HL-60/S4 (cell line): ENCODE data around the gene ADGRL3.
"Not testable (repeated sequence)": the region's sequence is repeated elsewhere in the genome, so short reads cannot be mapped to it uniquely, and the experiment has no call there.

ENCODE experiments used
- in situ Hi-C: fragments of 300-500 bp; cut with MboI; formaldehyde crosslinking; loops from 2 replicates; pipeline ENCODE4 v1.14.3; 2022; ENCODE audit warnings: low sequenced_read_pairs

The ADGRL3 gene

DNA sequence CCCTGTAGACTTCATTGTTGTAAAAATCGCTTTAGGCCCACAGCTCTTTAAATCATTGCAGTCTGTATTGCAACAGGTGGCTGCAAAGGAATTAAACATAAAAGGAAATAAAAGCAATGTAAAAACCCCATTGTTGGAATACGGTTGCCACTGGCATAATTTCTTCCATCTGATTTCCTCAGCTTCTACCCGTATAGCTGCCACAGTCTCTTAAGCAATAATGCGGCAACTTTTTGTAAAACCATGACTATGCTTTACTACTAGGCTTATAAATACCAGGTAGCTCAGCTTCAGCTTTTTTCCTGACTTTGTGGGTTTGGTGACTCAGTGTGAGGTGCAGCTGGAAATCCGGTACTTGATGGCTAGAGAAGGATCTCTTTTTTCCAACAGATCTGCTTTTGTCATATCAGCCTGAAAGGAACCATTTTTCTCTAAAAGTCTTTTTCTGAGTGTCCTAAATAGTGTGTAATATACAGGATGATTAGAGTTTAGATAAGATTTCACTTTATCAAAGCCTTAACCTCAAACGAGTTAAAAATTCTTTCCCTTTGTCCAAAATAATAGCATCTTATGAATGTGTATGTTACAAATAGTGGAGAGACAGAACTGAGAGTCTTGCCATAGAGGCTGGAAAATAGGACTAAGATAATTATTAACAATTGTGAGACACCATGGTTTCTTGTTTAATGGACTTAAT is 268.0 kb downstream of the ADGRL3 start:
- in situ Hi-C loops = no loop called here

DNA sequence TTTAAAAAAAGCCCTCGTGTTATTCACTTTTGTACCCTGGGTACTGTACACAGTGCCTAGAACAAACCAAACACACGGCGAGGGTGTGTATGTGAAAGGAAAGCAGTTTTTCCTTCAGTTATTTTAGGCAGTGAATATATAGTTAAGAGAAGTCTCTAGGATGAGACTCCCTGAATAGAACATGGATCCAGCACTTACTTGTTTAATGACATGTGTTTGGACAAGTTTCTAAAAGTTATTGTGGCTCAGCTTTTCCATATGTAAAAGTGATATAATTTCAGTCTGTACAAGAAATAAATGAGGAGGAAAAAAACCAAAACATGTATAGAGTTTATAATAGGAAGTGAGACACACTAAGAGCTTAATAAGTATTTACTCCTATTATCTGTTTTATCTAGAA is 273.2 kb downstream of the ADGRL3 start:
- in situ Hi-C loops = no loop called here

DNA sequence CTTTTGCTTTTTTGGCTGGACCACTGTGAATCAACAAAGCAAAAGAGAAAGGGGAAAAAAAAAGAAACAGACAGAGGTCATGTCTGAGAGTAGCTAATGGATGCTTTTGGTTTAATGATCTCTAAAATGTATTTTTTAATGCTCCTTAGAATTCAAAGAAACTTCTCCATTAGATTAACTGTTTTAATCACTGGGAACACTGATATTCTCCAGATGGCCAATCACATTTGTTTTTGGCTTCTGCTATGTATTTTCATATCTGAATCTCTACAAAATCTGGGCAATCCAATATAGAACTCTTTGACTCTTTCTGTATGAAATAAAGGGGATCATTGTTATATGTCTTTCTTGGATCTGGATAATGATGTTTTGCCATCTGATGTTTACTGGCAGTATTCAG is 278.2 kb downstream of the ADGRL3 start:
- in situ Hi-C loops = no loop called here

DNA sequence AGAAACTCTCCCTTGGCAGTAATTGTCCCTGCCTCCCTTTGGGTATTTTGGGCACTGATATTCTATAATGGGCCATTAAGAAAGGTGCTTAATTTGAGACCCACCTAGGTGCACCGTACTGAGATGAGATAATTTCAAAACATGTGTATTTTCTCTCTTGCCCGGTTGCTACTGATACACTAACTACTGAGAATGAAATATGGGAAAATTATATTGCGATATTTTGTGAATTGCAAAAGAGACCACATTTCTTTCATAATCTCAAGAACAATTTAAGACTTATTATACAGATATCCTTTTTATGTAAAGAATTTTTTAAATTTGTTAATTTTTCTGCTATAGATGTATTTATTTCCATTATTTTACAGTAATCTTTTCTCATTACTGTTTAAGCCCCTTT is 284.9 kb downstream of the ADGRL3 start:
- in situ Hi-C loops = no loop called here

DNA sequence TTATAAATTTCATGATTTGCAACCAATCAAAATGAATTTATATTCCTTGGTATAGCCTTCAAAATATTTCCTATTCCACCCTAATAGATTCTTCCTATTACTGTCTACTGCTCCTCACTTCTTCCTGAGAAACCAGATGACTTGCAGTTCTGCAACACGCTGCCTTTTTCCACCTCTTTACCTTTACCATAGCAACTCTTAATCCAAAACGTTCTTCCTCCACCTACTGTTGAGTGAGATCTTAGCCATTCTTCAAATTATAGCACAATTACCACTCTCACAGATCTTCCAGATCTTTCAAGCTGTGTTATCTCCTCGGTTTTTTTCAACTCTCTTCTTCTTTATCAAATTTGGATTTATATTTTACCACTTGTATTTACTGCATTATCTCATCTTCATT is 289.8 kb downstream of the ADGRL3 start:
- in situ Hi-C loops = no loop called here

DNA sequence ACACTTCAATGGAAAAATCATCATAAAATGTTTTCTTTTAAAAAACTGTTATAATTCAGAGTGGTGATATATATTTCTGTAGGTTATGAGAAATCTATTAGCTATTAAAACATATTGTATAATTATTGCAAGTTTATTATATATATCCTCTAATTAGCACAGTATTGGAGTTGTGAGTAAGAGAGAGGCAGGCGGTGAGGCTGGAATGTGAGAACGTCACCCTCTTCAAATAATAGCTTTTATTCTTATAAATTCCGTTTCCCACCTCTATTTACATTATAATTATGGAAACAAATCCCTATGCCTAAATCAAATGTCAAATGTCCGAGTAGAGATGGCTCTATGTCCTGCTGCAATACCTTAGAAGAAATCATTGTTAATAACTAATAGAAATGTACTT is 292.9 kb downstream of the ADGRL3 start:
- in situ Hi-C loops = no loop called here

DNA sequence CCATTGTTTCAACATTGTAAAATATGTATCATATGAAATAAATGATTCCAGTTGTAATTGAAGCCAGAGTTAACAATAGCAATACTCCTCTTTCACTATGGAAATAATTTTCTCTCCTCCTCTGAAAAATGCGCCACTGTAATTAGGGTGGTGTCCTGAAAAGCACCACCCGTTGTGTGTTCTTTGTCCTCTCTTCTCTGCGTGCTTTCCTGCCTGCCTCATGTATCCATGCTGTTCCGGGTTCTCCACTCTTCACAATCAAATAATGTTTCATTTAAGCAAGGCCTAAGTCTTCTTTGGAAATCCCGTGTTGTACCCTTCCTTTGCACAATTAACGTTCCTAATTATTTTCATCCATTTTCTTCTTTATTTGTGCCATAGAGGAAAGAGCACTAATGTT is 293.3 kb downstream of the ADGRL3 start:
- in situ Hi-C loops = no loop called here

DNA sequence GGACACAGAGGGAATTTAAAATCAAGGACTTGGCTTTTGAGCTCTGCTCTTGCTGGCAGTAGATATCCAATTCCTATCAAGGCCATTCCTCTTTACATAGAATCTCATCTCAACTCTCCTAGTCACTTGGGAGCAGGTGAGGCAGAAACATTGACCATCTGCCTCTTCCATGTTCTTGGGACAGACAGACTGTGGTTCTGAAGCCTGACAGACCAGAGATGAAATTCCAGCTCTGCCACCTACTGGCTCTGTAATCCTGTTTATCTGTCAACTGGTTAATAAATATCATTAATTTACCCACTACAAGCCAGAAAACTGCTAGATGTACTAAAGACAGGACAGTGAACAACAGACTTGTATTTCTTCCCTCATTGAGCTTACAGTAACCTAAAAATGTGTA is 300.8 kb downstream of the ADGRL3 start:
- in situ Hi-C loops = no loop called here

DNA sequence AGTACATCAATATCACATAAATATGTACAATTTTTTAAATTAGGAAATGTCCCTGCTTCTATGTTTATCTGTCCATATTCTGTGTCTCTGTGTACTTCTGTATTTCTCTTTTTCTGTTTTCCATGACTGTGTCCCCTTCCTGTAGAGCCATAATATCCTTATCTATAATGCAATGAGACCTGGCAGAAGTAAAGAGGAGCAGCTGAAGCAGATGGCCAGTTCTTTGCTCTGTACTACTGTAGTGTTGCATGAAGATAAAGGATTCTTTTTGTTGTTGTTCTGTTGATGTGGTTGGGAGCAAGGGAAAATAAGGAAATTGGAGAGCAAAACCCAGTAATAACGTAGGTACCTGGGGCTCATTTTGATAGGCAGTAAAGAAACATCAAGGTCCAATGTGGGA is 301.7 kb downstream of the ADGRL3 start:
- in situ Hi-C loops = no loop called here

DNA sequence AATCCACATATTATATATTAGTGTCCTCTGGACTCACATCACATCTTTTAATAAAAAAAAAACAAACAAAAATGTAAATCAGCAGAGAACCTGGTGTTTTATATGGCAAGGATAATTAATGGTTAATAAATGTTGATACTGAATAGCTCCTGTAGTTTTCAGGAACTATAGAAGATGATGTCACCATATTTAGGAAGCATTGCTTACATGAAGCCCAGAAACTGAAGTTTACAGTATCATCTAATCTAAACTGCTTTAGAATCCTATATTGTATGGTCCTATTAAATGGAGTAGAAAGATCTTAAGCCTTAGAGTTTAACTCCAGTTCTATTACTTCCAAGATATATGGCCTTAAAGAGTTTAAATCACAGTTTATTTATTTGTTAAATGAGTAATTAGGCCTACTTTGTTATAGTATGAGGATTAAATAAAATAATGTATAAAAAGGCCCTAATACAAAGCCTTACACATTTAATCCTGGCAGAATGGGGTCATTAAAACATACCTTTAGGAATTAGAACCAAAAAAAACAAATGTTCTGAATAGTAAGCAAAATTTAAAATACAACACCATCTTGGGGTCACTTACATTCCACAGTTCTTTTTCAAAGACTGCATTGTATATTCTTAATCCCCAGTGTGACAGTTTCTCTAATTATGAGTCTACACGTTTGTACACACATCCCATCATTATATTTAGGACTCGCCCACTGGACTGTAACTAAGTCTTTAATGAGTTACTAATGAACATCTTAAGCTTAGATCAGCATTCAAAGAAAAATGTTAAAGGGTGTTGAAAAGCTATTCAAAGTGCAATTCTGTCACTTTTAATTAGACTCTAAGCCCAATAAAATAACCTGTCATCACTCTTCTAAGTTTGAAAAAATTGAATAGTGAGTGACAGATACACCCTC is 305.9 kb downstream of the ADGRL3 start:
- in situ Hi-C loops = no loop called here

DNA sequence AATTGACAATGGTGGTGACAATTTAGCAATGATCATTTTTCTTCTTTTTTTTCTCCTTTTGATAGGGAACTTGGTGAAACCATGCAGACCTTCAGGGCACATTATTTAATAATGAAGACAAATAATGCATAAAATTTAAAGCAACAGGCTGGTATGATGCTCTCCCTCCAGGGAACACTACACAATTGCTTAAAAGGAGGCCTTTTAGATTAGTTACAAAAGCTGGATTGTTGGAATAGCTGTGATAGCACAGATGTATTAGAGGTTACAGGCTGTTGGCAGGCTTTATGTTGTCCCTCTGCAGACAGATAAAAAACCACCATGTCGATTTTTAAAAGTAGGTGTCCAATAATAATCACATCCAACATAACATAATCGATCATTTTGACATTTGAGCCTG is 307.0 kb downstream of the ADGRL3 start:
- in situ Hi-C loops = no loop called here

DNA sequence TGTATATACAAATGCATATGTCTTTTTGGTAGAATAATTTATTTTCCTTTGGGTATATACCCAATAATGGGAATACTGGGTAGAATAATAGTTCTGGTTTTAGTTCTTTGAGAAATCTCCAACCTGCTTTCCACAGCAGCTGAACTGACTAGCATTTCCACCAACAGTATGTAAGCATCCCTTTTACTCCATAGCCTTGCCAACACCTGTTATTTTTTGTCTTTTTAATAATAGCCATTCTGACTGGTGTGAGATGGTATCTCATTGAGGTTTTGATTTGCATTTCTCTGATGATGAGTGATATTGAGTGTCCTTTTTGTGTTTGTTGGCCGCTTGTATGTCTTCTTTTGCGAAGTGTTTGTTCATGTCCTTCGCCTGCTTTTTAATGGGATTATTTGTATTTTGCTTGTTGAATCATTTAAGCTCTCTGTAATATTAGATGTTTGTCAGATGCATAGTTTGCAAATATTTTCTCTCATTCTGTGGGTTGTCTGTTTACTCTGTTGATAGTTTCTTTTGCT is 309.7 kb downstream of the ADGRL3 start:
- in situ Hi-C loops = not testable (repeated sequence)

DNA sequence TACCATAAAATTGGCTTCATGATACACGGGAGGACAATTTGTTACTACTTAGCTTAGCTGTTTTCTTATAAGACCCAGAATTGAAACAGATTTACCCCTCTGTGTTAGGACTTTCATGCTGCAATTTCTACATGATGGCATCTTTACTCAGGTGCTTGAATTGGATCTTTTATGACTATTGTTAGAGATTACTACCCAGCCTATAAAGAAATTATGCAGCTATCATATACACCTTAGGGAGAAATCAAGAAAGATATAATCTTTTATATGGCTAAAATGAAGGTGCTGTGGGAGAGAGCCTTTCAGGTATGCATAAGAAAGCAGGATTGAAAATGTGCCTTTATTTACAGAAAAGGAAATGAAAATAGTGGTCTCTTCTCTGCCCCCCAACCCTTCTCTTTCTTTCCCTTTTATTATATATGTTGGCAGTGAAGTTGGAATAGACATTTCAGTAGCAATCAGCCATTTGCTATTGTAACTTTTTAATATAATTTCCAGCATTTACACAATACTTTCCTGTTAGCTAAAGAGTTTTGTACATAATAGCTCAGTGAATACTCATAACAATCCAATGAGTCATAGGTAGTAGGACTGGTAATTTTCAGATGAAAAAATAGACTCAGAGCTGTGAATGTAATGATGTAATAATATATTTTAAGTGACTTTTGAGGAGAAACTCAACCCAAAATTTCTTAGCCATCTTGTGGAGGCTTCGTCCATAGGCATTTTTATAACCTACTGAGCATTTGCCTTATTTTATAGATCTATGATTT is 311.8 kb downstream of the ADGRL3 start:
- in situ Hi-C loops = no loop called here

DNA sequence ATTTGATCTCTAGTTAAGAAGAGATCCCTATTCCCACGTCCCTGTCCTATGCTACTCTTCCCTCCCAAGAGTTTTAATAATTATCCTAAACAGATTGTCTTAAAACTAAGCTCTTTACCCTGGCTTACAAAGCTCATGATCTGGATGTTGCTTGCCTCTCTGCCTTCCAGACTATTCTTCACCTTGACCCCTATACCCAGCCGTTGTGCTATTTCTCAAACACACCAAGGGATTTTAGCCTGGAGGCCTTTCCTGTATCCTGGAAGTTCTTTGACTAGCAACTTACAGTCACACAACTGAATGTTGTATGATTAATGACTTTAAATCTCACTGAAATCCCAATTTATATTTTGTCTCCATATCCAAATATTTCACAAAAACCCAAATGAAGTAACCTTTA is 314.9 kb downstream of the ADGRL3 start:
- in situ Hi-C loops = no loop called here

DNA sequence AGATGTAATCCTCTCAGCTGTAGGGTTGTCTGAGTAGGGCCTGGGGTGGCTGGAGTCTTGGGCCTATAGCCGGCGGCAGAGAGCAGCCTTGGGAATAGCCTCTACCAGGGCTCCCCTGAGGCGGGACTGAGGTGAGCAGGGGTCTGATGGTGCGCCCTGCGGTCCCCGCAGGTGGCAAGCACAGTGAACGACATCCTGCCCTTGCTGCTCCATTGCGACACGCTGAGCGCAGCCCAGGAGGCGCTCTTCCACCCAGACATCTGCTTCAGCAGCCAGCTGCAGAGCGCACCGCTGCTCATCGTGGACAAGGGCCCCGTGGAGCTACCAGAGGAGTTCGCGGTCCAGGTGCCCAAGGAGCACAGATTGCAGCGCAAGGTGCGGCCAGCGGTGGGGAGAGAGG is 317.0 kb downstream of the ADGRL3 start:
- in situ Hi-C loops = no loop called here

DNA sequence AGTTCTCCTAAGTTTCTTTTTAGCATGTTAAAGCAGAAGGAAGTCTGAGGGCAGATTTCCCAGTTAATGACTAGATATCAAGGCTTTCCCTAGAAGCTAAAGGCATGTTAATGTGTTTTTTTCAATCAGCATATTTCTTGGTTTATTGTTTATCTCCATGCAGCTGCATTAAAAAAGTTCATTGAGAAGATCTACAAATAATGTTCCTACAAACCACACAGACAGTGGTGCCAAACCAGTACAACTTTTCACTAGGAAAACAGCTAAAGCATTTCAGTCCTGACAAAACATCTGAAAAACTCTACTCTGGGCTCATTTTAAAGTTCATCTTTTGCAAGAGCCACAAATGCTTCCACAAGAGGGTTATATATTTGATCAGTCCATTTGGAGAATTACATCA is 320.0 kb downstream of the ADGRL3 start:
- in situ Hi-C loops = no loop called here

DNA sequence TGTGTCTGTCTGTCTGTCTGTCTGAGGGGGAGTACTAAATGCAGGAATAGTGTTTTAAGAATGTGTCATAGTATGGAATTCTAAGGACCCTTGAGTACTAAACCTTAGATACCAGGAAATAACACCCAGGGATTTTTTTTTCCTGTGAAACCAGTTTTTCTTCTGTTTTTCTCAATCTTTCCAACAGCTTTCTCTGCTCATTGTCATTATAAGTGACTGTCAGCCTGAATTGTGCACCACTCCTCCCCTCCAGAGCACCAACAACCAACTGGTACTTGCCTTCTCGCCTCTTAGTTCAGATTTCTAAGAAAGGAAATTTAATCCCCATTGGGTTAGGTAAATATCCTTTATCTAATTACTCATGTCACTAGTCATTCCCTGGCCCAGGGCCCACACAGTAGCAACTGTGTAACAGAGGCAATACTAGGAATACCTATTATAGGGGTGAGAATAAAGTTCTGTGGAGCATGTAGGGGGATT is 320.6 kb downstream of the ADGRL3 start:
- in situ Hi-C loops = no loop called here

DNA sequence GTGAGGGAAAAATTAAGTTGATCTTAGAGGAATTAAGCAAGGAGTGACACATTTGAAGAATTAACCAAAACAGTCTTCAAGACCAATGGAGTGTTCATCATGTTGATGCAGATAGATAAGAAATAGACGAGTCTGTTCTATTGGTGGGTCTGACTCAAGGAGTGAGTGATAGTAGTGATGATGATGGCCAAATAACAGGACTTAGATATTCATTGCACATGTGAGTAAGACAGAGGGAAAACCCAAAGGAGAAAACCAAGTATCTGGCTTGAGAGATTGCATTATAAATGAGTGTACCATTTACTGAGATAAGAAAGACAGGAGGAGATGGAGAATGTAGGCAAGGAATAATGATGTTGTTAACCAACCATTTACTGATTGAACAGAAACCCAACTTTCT is 321.3 kb downstream of the ADGRL3 start:
- in situ Hi-C loops = no loop called here

DNA sequence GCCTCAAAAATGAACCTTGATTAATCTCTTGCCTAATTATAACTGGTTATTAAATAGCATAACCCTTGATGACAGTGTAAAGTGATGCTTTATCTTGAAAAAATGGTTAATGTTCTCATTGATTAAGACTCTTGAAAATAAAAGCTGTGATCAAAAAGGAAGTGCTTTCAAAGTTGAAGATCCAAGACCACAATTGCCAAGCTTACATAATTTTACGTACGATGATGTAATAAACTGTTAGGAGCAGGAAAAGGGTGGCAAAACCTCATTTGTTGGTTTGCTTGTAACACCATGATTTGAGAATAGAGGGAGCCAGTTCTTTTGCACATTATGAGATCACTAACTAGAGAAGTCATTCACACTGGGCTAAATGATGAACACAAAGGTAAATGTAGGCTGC is 322.2 kb downstream of the ADGRL3 start:
- in situ Hi-C loops = no loop called here

DNA sequence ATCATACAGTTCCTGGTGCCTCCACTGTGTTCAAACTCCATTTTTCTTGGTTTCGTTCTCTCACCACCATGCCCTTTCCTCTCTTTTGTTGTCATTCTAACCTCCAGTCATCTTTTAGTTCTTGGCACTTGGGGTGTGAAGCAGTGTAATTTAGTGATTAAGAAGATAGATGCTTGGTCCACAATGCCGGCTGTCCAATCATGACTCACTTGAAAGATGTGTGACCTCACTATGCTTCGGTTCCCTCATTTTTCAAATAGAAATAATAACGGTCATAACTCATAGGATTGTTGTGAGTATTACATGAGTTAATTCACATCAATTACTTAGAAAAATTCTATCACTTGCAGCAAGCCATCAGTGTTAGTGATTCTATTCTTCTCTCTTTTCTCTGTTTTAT is 327.8 kb downstream of the ADGRL3 start:
- in situ Hi-C loops = no loop called here

DNA sequence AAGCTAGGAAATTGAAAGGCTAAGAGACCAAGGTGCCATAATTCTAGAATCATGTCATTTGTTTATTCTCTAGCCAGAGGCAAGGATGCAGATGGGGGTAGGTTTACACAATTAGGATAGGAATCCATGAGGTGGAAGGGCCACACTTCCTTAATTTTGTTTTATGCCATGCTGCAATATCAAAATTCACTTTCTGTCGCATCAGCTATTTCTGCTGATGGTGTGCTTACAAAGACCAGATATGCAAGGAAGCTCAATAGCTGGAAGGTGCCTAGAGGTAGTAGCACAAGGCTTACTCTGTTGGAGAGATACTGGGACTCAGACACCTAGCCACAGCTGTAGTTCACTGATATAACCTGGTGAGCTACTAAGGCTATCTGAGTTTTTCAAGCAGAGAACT is 328.5 kb downstream of the ADGRL3 start:
- in situ Hi-C loops = no loop called here
